Astrocyte (in vitro differentiated cells and primary cell): ENCODE results near the gene SRC. TPM values are rescaled to one million over a fixed set of nuclear protein-coding genes. Genes with fewer than 3 reads are reported as not detected.

Experiments
- DNase-seq: peaks from one replicate; pipeline ENCODE4 v3.0.0-alpha.2; 2010; ENCODE audit warnings: low read depth
- FAIRE-seq: peaks from 2 replicates; lab custom pipeline; 2011; peaks lifted over from hg19 to GRCh38; lab: Jason Lieb, UNC
- H2AFZ ChIP-seq: 2 replicates; pipeline ENCODE4 v1.6.0; 2012; ENCODE audit warnings: low read depth, low read length, inconsistent platforms
- H3K27ac ChIP-seq: 2 replicates; pipeline ENCODE4 v1.5.1; 2011; ENCODE audit warnings: low read depth, low read length, inconsistent platforms
- H3K27me3 ChIP-seq: 2 replicates; pipeline ENCODE4 v1.6.0; 2011; ENCODE audit warnings: low read length, inconsistent platforms; ENCODE audit not compliant: insufficient read depth
- H3K36me3 ChIP-seq: 2 replicates; pipeline ENCODE4 v1.5.1; 2011; ENCODE audit warnings: low read length, inconsistent platforms; ENCODE audit not compliant: insufficient read depth
- H3K4me1 ChIP-seq: 2 replicates; pipeline ENCODE4 v1.5.1; 2011; ENCODE audit warnings: low read length, inconsistent platforms; ENCODE audit not compliant: insufficient read depth
- H3K4me2 ChIP-seq: 2 replicates; pipeline ENCODE4 v1.6.0; 2012; ENCODE audit warnings: low read length, inconsistent platforms
- H3K4me3 ChIP-seq: 2 replicates; pipeline ENCODE4 v1.5.1; 2011; ENCODE audit warnings: low read depth, mild to moderate bottlenecking, low read length, inconsistent platforms; ENCODE audit not compliant: insufficient read depth
- H3K79me2 ChIP-seq: 2 replicates; pipeline ENCODE4 v1.6.0; 2012; ENCODE audit warnings: mild to moderate bottlenecking, low read length, inconsistent platforms; ENCODE audit not compliant: insufficient read depth
- H3K9ac ChIP-seq: 2 replicates; pipeline ENCODE4 v1.6.0; 2012; ENCODE audit warnings: mild to moderate bottlenecking, low read length, inconsistent platforms
- H3K9me3 ChIP-seq: 2 replicates; pipeline ENCODE4 v1.5.1; 2012; ENCODE audit warnings: low read depth, mild to moderate bottlenecking, low read length, inconsistent platforms; ENCODE audit not compliant: insufficient read depth
- H4K20me1 ChIP-seq: 2 replicates; pipeline ENCODE4 v1.6.0; 2012; ENCODE audit warnings: low read length, inconsistent platforms; ENCODE audit not compliant: insufficient read depth
- H3K27ac Mint-ChIP-seq: one replicate; pipeline ENCODE4 v1.8.0; 2021; ENCODE audit warnings: mild to moderate bottlenecking, mixed read lengths; ENCODE audit not compliant: unreplicated experiment
- H3K27me3 Mint-ChIP-seq: one replicate; pipeline ENCODE4 v1.8.0; 2021; ENCODE audit warnings: low read depth, mixed read lengths; ENCODE audit not compliant: unreplicated experiment
- H3K36me3 Mint-ChIP-seq: one replicate; pipeline ENCODE4 v1.8.0; 2021; ENCODE audit warnings: low read depth, mixed read lengths; ENCODE audit not compliant: unreplicated experiment
- H3K4me1 Mint-ChIP-seq: one replicate; pipeline ENCODE4 v1.8.0; 2021; ENCODE audit warnings: low read depth, mixed read lengths; ENCODE audit not compliant: unreplicated experiment
- H3K4me3 Mint-ChIP-seq: one replicate; pipeline ENCODE4 v1.8.0; 2021; ENCODE audit warnings: mild to moderate bottlenecking, moderate library complexity, mixed read lengths; ENCODE audit not compliant: unreplicated experiment
- H3K9me3 Mint-ChIP-seq: one replicate; pipeline ENCODE4 v1.8.0; 2021; ENCODE audit warnings: mild to moderate bottlenecking, mixed read lengths; ENCODE audit not compliant: unreplicated experiment
- EZH2 ChIP-seq: IDR thresholded peaks from 2 replicates; pipeline ENCODE4 v1.6.1; 2012; ENCODE audit warnings: mild to moderate bottlenecking, low read length, inconsistent platforms; ENCODE audit not compliant: insufficient read depth
- total RNA-seq: library from RNA; stranded (reverse); gene quantifications from 2 replicates; pipeline ENCODE4 v1.2.1, GENCODE V29; 2021
- TF ChIP-seq, protein P1 (sequence below): IDR thresholded peaks from 2 replicates; pipeline ENCODE4 v1.5.1; 2011; ENCODE audit warnings: low read depth, mild to moderate bottlenecking, inconsistent platforms, low read length, moderate library complexity; ENCODE audit not compliant: insufficient read depth

The SRC gene
- total RNA-seq, 1 donor from 2014 or later: 33.4 TPM

- Histone ChIP-seq H4K20me1 (peaks cover 64% of the 10 kb centered on the region), H3K36me3 (no peaks in the 10 kb centered on the region), H3K4me1 (peaks cover 18% of the 10 kb centered on the region), H2AFZ (no peak overlapping the region), H3K4me2 (peak overlapping the region; percentile 86), H3K9me3 (no peaks in the 10 kb centered on the region), H3K27ac (no peak overlapping the region), H3K4me3 (no peak overlapping the region), H3K27me3 (no peaks in the 10 kb centered on the region), H3K79me2 (peaks cover 67% of the 10 kb centered on the region), H3K9ac (no peak overlapping the region)
- FAIRE-seq: no peak
- peaks cover 19% of the 10 kb centered on the region for H3K36me3 Mint-ChIP-seq
- DNase-seq: no peak
- no peak for TF ChIP-seq EZH2
- H3K27me3 Mint-ChIP-seq: no peaks in the 10 kb centered on the region
- peaks cover 21% of the 10 kb centered on the region for H3K4me1 Mint-ChIP-seq
- no peaks in the 10 kb centered on the region for H3K9me3 Mint-ChIP-seq
- H3K27ac Mint-ChIP-seq: no peak overlapping the region
- H3K4me3 Mint-ChIP-seq: peak overlapping the region; percentile 84
Measured at GRCh38 chr20:37347891-37348791, 2.2 kb downstream of the SRC start.

- H3K4me3 Mint-ChIP-seq: peak overlapping the region; percentile 84
- H2AFZ ChIP-seq: no peak overlapping the region
- H3K79me2 ChIP-seq: peaks cover 75% of the 10 kb centered on the region
- H3K36me3 ChIP-seq: no peaks in the 10 kb centered on the region
- no peaks in the 10 kb centered on the region for H3K27me3 Mint-ChIP-seq
- FAIRE-seq (no peak), DNase-seq (no peak)
- peaks cover 18% of the 10 kb centered on the region for H3K4me1 ChIP-seq
- H4K20me1 ChIP-seq: peaks cover 72% of the 10 kb centered on the region
- H3K9ac ChIP-seq: no peak overlapping the region
- H3K27ac Mint-ChIP-seq: no peak overlapping the region
- no peaks in the 10 kb centered on the region for H3K9me3 Mint-ChIP-seq
- peaks cover 19% of the 10 kb centered on the region for H3K36me3 Mint-ChIP-seq
- no peaks in the 10 kb centered on the region for H3K9me3 ChIP-seq
- H3K4me1 Mint-ChIP-seq: peaks cover 21% of the 10 kb centered on the region
- TF ChIP-seq EZH2: no peak
- TF ChIP-seq, protein P1, sequence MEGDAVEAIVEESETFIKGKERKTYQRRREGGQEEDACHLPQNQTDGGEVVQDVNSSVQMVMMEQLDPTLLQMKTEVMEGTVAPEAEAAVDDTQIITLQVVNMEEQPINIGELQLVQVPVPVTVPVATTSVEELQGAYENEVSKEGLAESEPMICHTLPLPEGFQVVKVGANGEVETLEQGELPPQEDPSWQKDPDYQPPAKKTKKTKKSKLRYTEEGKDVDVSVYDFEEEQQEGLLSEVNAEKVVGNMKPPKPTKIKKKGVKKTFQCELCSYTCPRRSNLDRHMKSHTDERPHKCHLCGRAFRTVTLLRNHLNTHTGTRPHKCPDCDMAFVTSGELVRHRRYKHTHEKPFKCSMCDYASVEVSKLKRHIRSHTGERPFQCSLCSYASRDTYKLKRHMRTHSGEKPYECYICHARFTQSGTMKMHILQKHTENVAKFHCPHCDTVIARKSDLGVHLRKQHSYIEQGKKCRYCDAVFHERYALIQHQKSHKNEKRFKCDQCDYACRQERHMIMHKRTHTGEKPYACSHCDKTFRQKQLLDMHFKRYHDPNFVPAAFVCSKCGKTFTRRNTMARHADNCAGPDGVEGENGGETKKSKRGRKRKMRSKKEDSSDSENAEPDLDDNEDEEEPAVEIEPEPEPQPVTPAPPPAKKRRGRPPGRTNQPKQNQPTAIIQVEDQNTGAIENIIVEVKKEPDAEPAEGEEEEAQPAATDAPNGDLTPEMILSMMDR: no peak
- no peak overlapping the region for H3K4me2 ChIP-seq
- no peak overlapping the region for H3K4me3 ChIP-seq
- no peaks in the 10 kb centered on the region for H3K27me3 ChIP-seq
- no peak overlapping the region for H3K27ac ChIP-seq
Measured at GRCh38 chr20:37348792-37349516, 3.0 kb downstream of the SRC start.
